RPMI8226 (cell line): Measurements from ENCODE around the gene CYP11A1.
"Not testable (repeated sequence)": the region's sequence is repeated elsewhere in the genome, so short reads cannot be mapped to it uniquely, and the experiment has no call there.

Experiments used
- DNase-seq: peaks from one replicate; pipeline ENCODE4 v3.0.0-alpha.2; 2015

CYP11A1 gene

GRCh38 chr15:74400313-74400860 is 32.9 kb upstream of the CYP11A1 start:
- peak; percentile 38 for DNase-seq

- DNase-seq = no peak
Measured at GRCh38 chr15:74399511-74400312, 32.3 kb upstream of the CYP11A1 start.

GRCh38 chr15:74399100-74399499 is 31.7 kb upstream of the CYP11A1 start:
- no peak for DNase-seq

- DNase-seq = peak; percentile 31
Measured at GRCh38 chr15:74398183-74398582, 30.7 kb upstream of the CYP11A1 start.

- DNase-seq = peak; percentile 78
Measured at GRCh38 chr15:74397239-74398068, 30.0 kb upstream of the CYP11A1 start.

DNA sequence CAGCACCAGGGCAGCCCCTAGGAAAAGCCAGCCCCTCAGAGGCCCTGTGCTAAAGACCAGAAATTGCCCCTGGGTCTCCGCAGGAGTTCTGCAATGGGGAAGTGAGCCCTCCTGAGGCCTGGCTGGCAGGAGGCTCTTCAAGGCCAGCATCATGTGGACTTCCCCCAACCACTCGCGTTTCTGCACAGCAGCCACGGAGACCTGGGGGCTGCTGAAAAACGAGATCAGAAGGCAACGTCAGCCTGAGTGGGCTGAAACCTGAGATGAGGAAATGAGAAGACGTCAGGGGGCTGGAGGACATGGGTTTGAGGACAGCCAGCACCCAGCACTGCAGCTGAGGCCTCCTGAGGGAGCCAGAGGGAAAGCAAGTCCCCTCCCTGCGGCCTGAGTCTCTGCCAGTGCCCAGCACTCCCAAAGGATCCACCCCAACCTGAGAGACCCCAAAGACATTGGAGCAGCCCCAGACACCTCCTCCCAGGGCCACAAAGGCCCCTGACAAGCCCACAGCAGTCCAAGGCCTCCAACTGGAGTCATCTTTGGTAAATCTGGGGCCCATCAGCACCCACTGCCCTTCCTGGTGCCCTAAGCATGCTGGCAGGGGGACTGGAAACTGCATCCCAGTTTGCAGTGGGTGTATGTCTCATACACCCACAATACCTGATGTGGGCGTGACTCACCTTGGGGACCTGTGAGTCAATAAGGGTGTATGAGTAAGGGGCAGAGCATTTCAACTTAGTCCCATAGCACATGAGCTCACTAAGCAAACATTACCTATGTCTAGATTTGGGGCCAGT is 29.2 kb upstream of the CYP11A1 start:
- peak; percentile 66 for DNase-seq

GRCh38 chr15:74396146-74396438 is 28.6 kb upstream of the CYP11A1 start:
- DNase-seq = no peak

- DNase-seq = no peak
Measured at GRCh38 chr15:74395319-74396145, 28.1 kb upstream of the CYP11A1 start.

DNA sequence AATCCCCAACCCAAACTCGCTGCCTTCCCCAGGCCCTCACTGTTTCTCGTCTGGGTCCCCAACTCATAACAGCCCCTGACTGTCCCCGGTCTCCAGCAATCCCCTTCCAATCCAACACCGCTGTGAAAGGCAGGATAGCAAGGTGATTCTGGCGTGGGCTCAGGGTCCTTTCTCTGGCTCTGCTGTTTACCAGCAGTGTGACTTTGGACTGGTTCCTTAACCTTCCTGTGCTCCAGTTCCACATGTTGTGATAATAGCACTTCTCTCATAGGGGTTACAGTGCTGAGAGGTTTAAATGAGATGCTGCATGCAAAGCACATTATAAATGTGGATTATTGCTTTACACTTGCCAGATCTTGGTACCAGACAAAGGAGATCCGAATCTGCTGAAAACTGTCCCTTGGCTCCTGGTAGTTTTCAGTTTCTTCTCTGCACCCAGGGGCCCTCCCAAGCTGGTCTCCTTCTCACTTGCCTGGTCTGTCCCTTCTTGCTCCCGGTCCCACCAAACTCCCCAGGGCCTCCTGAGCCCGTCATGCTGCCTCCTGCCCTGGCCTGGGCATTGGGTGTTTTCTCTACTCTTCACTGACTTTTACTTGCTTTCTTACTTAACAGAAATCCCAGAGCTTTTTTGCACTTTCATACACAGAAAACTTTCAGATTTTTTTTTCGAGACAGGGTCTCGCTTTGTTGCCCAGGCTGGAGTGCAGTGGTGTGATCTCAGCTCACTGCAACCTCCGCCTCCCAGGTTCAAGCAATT is 26.8 kb upstream of the CYP11A1 start:
- no peak for DNase-seq

DNA sequence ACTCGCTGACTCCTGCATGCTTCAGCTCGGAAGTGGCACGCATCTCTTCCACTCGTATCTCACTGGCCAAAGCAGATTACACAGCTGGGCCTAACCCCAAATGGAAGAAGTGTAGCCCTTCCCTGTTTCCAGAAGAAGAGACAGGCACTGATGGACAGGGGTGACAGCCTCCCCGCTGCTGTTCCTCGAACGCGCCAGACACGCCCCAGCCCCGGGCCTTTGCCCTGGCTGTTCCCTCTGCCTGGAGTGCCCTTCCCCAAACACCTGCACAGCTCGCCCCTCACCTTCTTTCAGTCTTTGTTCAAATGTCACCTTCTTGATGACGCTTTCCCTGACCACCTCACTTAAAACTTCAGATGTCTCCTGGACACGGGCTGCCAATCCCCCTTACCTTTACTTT is 26.0 kb upstream of the CYP11A1 start:
- no peak for DNase-seq

DNA sequence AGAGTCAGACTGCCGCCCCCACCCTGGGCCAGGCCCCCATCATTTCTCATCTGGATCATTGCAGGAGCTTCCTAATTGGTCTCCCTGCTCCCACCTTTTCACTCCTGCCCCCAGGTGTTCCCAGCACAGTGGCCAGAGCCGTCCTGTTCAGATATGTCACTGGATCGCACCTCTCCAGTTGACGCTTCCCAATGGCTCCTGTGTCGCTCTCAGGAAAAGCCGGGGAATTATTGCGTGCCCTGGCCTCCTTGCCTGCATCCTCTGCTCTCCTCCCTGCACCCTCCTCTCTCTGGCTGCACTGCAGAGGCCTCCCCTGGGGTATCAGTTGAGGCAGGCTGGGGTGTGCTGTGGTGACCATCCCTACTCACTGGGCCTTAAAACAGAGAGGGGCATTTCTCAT is 25.5 kb upstream of the CYP11A1 start:
- no peak for DNase-seq

DNA sequence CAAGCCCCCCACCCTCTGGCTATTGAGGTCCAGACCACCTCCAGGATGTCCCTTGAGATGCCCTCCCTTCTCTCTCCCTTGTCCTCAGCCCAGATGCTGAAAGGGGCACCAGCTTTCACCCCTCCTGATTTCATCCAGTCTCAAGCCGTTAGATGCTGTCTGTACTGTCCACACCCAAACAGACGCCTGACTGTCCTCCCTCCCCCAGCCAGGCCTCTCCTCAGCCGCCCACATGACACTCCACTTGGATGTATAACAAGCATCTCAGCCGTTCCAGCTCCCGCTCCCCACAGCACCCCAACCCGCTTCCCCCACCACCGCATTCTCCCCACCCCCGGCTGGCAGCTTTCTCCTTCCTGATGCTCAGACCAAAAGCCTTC is 25.0 kb upstream of the CYP11A1 start:
- no peak for DNase-seq

DNA sequence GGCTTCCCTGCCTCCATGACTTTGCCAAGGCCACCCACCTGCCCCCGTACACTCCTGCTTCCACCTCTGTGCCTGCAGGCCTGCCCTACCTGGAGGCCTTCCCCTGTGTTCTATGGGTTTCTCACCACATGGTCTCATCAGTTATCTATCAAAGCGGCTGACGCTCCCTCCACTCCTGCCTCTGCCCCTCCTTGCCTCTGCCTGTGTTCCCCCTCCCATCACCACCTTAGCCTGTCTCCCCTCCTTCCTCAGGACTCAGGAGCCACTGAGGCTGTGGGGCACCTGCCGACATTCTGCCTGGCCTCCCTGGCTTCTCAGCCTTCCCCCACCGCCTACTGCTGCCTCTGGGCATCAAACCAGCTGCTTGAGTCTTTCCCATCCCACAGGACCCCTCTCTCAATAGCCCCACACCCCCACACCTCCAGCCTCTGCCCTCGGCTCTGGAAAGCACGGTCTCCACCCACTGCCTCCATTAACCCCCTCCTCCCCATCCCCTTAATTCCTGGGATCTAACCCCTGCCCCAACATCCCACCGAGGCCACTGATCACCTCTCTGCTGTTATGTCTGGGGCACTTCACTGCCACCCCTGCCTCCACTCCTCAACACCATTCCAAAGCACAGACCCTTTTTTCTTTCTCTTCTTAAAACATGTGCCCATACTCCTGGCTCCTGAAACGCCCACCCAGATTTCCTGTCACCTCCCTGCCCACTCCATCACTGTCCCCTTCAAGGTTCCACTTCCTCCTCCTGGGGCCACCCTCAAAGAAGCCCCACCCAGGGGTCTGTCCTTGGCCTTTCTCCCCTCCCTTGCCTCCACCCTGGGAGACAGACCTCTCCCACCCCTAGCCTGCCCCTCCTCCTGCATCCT is 24.4 kb upstream of the CYP11A1 start:
- no peak for DNase-seq

DNA sequence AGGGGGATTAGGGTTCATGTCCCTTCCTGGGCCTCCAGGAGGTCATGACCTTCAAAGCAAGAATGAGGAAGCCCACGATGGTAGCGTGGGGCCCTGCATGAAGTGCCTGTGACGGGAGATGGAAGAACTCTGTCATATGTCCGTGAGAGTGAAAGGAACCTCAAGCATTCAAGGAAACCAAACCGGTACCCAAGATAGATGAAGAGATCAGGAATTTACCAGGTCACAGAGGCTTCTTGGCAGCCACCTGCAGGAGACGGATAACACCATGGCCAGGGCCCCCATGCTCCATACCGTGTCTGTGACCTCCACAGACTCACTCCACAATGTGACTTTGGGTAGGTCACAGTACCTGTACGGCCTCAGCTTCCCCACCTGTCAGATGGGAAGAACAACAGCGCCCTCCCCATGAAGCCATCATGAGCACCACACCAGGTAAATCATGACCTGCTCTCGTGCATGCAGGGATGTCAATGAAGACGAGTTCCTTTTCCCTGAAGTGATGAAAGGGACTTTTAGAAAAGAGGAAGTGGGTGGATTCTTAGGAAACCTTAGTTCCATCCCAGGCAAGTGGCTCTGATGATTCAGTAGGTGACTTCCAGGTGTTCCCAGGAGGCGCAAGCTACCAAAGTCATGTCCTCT is 23.3 kb upstream of the CYP11A1 start:
- DNase-seq = peak; percentile 37

- not testable (repeated sequence) for DNase-seq
Measured at GRCh38 chr15:74390049-74390646, 22.7 kb upstream of the CYP11A1 start.

DNA sequence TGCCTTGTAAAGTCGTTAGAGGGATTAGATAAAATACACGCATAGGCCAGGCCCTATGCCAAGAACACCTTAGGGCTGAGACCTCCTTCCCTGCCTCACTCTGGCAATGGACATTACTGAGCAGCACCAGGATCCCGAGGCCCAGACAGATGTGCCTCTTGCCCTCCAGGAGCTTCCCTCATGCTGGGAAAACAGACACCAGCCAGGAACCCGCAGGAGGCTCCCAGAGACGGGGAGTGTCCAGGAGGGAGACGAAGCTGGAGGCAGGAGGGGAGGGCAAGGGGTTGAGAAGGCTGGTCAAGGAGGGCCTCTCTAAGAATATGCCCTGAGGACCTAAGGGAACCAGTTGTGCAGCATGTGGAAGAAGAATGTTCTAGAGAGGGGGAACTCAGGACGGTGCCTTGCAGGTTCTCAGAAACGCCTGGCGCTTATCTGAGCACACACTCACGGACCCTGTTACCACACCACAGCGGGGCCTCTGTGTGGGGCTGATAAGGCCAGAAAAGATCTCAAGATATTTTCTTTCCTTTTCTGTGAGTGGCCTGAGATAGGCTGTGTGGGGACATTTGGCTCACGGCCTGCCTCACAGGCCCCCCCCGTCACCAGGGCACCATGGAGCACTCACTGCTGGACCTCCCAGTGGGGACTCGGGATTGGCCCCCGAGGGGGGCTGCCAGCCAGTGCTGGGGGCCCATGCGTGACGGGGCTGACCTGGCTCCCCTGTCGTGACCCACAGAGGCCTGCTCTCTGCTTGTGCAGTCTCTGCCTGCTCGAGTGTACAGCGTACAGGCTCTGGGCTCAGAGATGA is 22.0 kb upstream of the CYP11A1 start:
- DNase-seq = no peak

- DNase-seq = peak; percentile 59
Measured at GRCh38 chr15:74388363-74388951, 21.0 kb upstream of the CYP11A1 start.
